T-cell (primary cell): ENCODE results near the gene ESRRG. TPM values are rescaled to one million over a fixed set of nuclear protein-coding genes. Genes with fewer than 3 reads are reported as not detected.

ENCODE experiments used
- ATAC-seq, 4 experiments: fragments of 200-7000 bp in 3 of 4; fragments of 150-1000 bp in 1 of 4; cut with Tn5 transposase; replicated peaks in 1 of 4; 1 replicate in 3 of 4; 2 replicates in 1 of 4; pipeline ENCODE4 v1.10.0; 2021; ENCODE audit warnings: moderate library complexity in 3 of 4, mild to moderate bottlenecking in 2 of 4, moderate number of reproducible peaks in 1 of 4
- CTCF ChIA-PET, 2 donors: fragments of 300-600 bp; sonication (Branson Sonifier 250); formaldehyde crosslinking; loops; one replicate each; lab custom pipeline; 2022; ENCODE audit warnings: antibody characterized with exemption in 2 of 2; lab: Charles Lee
- POLR2A ChIA-PET, 2 donors: fragments of 300-600 bp; sonication (Branson Sonifier 250); formaldehyde crosslinking; loops; one replicate each; lab custom pipeline; 2022; ENCODE audit warnings: antibody characterized with exemption in 2 of 2; lab: Charles Lee
- DNase-seq, 35 experiments: peaks; one replicate each; pipeline versions ENCODE4 v3.0.0 to v3.0.0-alpha.2; 2013 to 2023
- H3K27ac ChIP-seq: one replicate; pipeline ENCODE4 v1.5.1; 2013; ENCODE audit warnings: low read length
- H3K27me3 ChIP-seq, 2 experiments: replicated peaks in 1 of 2; 1 replicate in 1 of 2; 2 replicates in 1 of 2; pipeline versions ENCODE4 v1.6.1 to v1.7.0; 2013; ENCODE audit warnings: low read length in 1 of 2, mixed read lengths in 1 of 2; ENCODE audit not compliant: control insufficient read depth in 2 of 2, insufficient read depth in 2 of 2; ENCODE audit errors: extremely low read depth in 1 of 2
- H3K36me3 ChIP-seq, 2 donors: 1 replicate in 1 of 2; 2 replicates in 1 of 2; pipeline versions ENCODE4 v1.6.1 to v1.7.0; 2013; ENCODE audit warnings: low read length in 1 of 2; ENCODE audit not compliant: control insufficient read depth in 2 of 2, insufficient read depth in 1 of 2; ENCODE audit errors: extremely low read depth in 1 of 2
- H3K4me1 ChIP-seq, 2 experiments: 1 replicate in 1 of 2; 2 replicates in 1 of 2; pipeline versions ENCODE4 v1.6.1 to v1.7.0; 2013; ENCODE audit warnings: low read length in 2 of 2, mixed read lengths in 1 of 2; ENCODE audit not compliant: insufficient read depth in 2 of 2, control insufficient read depth in 1 of 2; ENCODE audit errors: extremely low read depth in 1 of 2
- H3K4me3 ChIP-seq, 2 donors: 1 replicate in 1 of 2; 2 replicates in 1 of 2; pipeline versions ENCODE4 v1.5.1 to v1.7.0; 2013; ENCODE audit warnings: mild to moderate bottlenecking in 2 of 2, low read length in 1 of 2, moderate library complexity in 1 of 2; ENCODE audit not compliant: control insufficient read depth in 1 of 2; ENCODE audit errors: extremely low read depth in 1 of 2
- H3K9me3 ChIP-seq: 2 replicates; pipeline ENCODE4 v1.7.0; 2013
- H3K27ac Mint-ChIP-seq, 2 donors: one replicate each; pipeline ENCODE4 v1.8.0; 2020 to 2021; ENCODE audit warnings: mild to moderate bottlenecking in 2 of 2, mixed read lengths in 2 of 2
- H3K27me3 Mint-ChIP-seq, 2 donors: one replicate each; pipeline ENCODE4 v1.8.0; 2021 to 2022; ENCODE audit warnings: mixed read lengths in 2 of 2
- H3K36me3 Mint-ChIP-seq: one replicate; pipeline ENCODE4 v1.8.0; 2021; ENCODE audit warnings: mixed read lengths
- H3K4me1 Mint-ChIP-seq, 3 donors: one replicate each; pipeline ENCODE4 v1.8.0; 2020 to 2022; ENCODE audit warnings: mixed read lengths in 3 of 3, mild to moderate bottlenecking in 1 of 3
- H3K4me3 Mint-ChIP-seq, 3 donors: one replicate each; pipeline ENCODE4 v1.8.0; 2020 to 2022; ENCODE audit warnings: mild to moderate bottlenecking in 3 of 3, mixed read lengths in 3 of 3, moderate library complexity in 3 of 3
- H3K9me3 Mint-ChIP-seq, 3 donors: one replicate each; pipeline ENCODE4 v1.8.0; 2020 to 2022; ENCODE audit warnings: mixed read lengths in 3 of 3
- WGBS: methylation state at CpG from one replicate; pipeline ENCODE4 v1.1.5; 2013; ENCODE audit warnings: missing lambda C conversion rate; ENCODE audit not compliant: insufficient coverage; 5-methylcytosine and 5-hydroxymethylcytosine counted together
- total RNA-seq, 35 experiments: library from RNA in 6 of 35; stranded (reverse) in 6 of 35; fragments of 120-200 nt in 1 of 35; gene quantifications; one replicate each; pipeline versions ENCODE4 v1.2.1 to v1.2.4 and lab custom pipeline; 2013 to 2026

Gene ESRRG
- total RNA-seq, 5 donors from 2014 or later (not counting 1 experiment from before 2014, with no cell fraction given): 0.13 TPM; not detected in 4

DNA sequence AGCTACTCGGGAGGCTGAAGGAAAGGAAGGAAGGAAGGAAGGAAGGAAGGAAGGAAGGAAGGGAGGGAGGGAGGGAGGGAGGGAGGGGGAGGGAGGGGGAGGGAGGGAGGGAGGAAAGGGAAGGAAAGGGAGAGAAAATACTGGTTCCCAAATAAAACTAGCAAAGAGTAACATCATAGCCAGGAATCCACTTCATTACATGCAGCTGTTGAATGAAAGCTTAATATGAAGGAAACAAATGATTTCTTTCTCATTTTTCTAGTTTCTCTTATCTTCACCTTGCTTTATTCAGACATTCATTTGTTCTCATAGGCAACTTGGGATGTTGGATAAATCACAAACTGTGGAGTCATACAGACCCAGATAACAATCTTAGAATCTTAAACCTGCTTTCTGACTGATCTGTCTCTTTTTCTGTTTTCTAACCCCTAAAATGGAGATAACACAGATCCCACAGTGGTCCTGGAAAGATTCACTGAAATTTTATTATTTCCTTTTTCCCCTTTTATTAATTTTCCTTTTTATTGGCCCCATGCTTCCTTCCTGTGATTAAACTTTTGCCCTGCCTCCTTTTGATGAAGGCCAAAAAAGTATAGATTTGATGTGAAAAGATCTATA, 247.5 kb downstream of the ESRRG start:
- no peaks in the 10 kb centered on the region for H3K36me3 Mint-ChIP-seq
- no peak for DNase-seq

DNA sequence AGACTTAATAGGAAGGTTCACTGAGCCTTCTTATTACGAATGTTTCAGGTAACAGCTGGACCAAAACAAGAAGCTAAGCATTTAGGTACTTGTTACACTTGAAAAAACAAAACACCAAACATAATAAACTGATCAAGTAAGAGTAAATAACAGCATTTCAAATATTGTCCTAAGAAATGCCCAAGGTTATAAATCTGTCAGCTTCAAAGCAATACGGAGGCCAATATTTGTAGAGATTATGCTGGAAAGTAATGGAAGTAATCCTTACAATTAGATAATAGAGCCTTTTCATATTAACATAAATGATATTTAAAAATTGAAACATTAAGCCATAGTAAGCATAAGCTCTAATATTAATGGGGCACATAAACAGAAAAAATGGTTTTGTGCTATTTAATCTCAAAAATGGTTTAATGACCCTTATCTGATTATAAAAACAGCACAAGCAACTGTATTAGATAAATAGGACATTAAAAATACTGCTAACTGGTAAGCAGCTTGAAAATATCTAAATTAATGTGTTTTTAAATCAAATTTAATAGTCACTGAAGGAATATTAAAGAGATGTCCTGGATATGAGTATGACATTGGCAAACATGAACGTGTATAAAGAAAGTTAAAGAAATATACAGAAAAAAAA, 256.9 kb downstream of the ESRRG start:
- ATAC-seq (no peak), DNase-seq (no peak)
- no CpG with 5 or more reads among the region's 3 CpGs for WGBS
- POLR2A ChIA-PET: no interaction called here
- no peaks in the 10 kb centered on the region for H3K4me1 ChIP-seq
- H3K27me3 Mint-ChIP-seq: no peaks in the 10 kb centered on the region
- no peaks in the 10 kb centered on the region for H3K36me3 Mint-ChIP-seq
- H3K27ac ChIP-seq: no peak overlapping the region
- peaks cover 12 to 22% (median 21%) of the 10 kb centered on the region in 3 donors for H3K9me3 Mint-ChIP-seq
- H3K4me3 ChIP-seq: no peak overlapping the region
- no peaks in the 10 kb centered on the region for H3K27me3 ChIP-seq
- H3K27ac Mint-ChIP-seq: no peak overlapping the region
- no peaks in the 10 kb centered on the region for H3K4me1 Mint-ChIP-seq
- H3K9me3 ChIP-seq: no peaks in the 10 kb centered on the region
- no peaks in the 10 kb centered on the region for H3K36me3 ChIP-seq
- CTCF ChIA-PET: no interaction called here
- H3K4me3 Mint-ChIP-seq: no peak overlapping the region

More for the DNA sequence above, 247.5 kb downstream of the ESRRG start:
- ATAC-seq: no peak
- no peak overlapping the region for H3K4me3 Mint-ChIP-seq
- H3K27me3 ChIP-seq: no peaks in the 10 kb centered on the region
- H3K4me1 ChIP-seq: no peaks in the 10 kb centered on the region
- peaks cover 9 to 27% (median 27%) of the 10 kb centered on the region in 3 donors for H3K9me3 Mint-ChIP-seq
- CTCF ChIA-PET: no interaction called here
- H3K9me3 ChIP-seq: peaks cover 2% of the 10 kb centered on the region
- no peak overlapping the region for H3K27ac Mint-ChIP-seq
- POLR2A ChIA-PET: no interaction called here
- H3K4me3 ChIP-seq: no peak overlapping the region
- no CpG with 5 or more reads among the region's 1 CpG for WGBS
- H3K27me3 Mint-ChIP-seq: no peaks in the 10 kb centered on the region
- H3K27ac ChIP-seq: no peak overlapping the region
- H3K36me3 ChIP-seq: no peaks in the 10 kb centered on the region
- H3K4me1 Mint-ChIP-seq: no peaks in the 10 kb centered on the region

DNA sequence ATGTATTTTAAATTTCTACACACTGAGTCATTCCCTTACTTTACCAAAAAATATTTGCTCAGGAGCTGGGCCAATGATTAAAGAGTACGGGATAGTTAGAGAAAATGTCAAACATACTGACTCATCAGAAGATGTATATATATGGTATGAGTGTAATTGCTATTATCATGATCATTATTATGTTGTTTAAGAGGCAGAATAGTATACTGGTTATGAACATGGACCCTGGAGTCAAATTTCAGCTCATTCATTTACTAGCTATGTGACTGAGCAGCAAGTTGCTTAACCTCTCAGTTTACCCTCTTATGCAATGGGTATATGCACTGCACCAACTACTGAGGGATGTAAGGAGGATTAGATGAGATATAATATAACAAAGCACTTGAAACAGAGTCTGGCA, 258.7 kb downstream of the ESRRG start:
- CTCF ChIA-PET: no interaction called here
- Mint-ChIP-seq H3K27me3 (no peaks in the 10 kb centered on the region), H3K27ac (no peak overlapping the region), H3K36me3 (no peaks in the 10 kb centered on the region), H3K9me3 (peaks cover 15 to 24% (median 24%) of the 10 kb centered on the region in 3 donors), H3K4me1 (no peaks in the 10 kb centered on the region), H3K4me3 (no peak overlapping the region)
- POLR2A ChIA-PET: no interaction called here
- Histone ChIP-seq H3K4me1 (no peaks in the 10 kb centered on the region), H3K27me3 (no peaks in the 10 kb centered on the region), H3K9me3 (no peaks in the 10 kb centered on the region), H3K36me3 (no peaks in the 10 kb centered on the region), H3K27ac (no peak overlapping the region), H3K4me3 (no peak overlapping the region)
- DNase-seq: no peak
- ATAC-seq: no peak
- WGBS: no CpG with 5 or more reads among the region's 1 CpG

GRCh38 chr1:216462066-216462775, 261.0 kb downstream of the ESRRG start:
- Histone ChIP-seq H3K9me3 (no peaks in the 10 kb centered on the region), H3K4me1 (no peaks in the 10 kb centered on the region), H3K27ac (no peak overlapping the region), H3K4me3 (no peak overlapping the region), H3K27me3 (no peaks in the 10 kb centered on the region), H3K36me3 (no peaks in the 10 kb centered on the region)
- POLR2A ChIA-PET: no interaction called here
- H3K4me1 Mint-ChIP-seq: no peaks in the 10 kb centered on the region
- H3K9me3 Mint-ChIP-seq: peaks cover 7 to 24% (median 13%) of the 10 kb centered on the region in 3 donors
- H3K36me3 Mint-ChIP-seq: no peaks in the 10 kb centered on the region
- no peak for DNase-seq
- no peak overlapping the region for H3K4me3 Mint-ChIP-seq
- WGBS: no CpG with 5 or more reads among the region's 3 CpGs
- CTCF ChIA-PET: no interaction called here
- no peaks in the 10 kb centered on the region for H3K27me3 Mint-ChIP-seq
- H3K27ac Mint-ChIP-seq: no peak overlapping the region
- ATAC-seq: no peak

GRCh38 chr1:216461466-216461865, 261.8 kb downstream of the ESRRG start:
- Histone ChIP-seq H3K4me1 (no peaks in the 10 kb centered on the region), H3K4me3 (no peak overlapping the region), H3K9me3 (no peaks in the 10 kb centered on the region), H3K27me3 (no peaks in the 10 kb centered on the region), H3K27ac (no peak overlapping the region), H3K36me3 (no peaks in the 10 kb centered on the region)
- CTCF ChIA-PET: no interaction called here
- ATAC-seq (no peak), DNase-seq (no peak)
- H3K36me3 Mint-ChIP-seq: no peaks in the 10 kb centered on the region
- peaks cover 3 to 24% (median 11%) of the 10 kb centered on the region in 3 donors for H3K9me3 Mint-ChIP-seq
- POLR2A ChIA-PET: no interaction called here
- no peaks in the 10 kb centered on the region for H3K4me1 Mint-ChIP-seq
- no peak overlapping the region for H3K27ac Mint-ChIP-seq
- no peak overlapping the region for H3K4me3 Mint-ChIP-seq
- H3K27me3 Mint-ChIP-seq: no peaks in the 10 kb centered on the region

- CTCF ChIA-PET: no interaction called here
- no peaks in the 10 kb centered on the region for H3K36me3 Mint-ChIP-seq
- peaks cover 7 to 22% (median 7%) of the 10 kb centered on the region in 3 donors for H3K9me3 Mint-ChIP-seq
- Histone ChIP-seq H3K4me1 (no peaks in the 10 kb centered on the region), H3K9me3 (no peaks in the 10 kb centered on the region), H3K27me3 (no peaks in the 10 kb centered on the region), H3K36me3 (no peaks in the 10 kb centered on the region), H3K4me3 (no peak overlapping the region), H3K27ac (no peak overlapping the region)
- H3K4me1 Mint-ChIP-seq: no peaks in the 10 kb centered on the region
- no peaks in the 10 kb centered on the region for H3K27me3 Mint-ChIP-seq
- H3K27ac Mint-ChIP-seq: no peak overlapping the region
- DNase-seq (no peak), ATAC-seq (no peak)
- H3K4me3 Mint-ChIP-seq: no peak overlapping the region
- WGBS: 74% methylated on average over 3 of the region's 3 CpGs
- POLR2A ChIA-PET: no interaction called here
These were observed 263.5 kb downstream of the ESRRG start for GRCh38 chr1:216459651-216460207.
